Measurements from ENCODE around the gene SQSTM1.

- TF ChIP-seq CTCF (IDR thresholded peaks at IDR 0.05): no peak
- no peak for TF ChIP-seq POLR2A (IDR thresholded peaks at IDR 0.05)
Measured at GRCh38 chr5:179834120-179834519, 13.4 kb downstream of the SQSTM1 start.

All from tibial nerve (tissue), 3 donors.